Measurements from ENCODE around the gene GPATCH4.
A peak's percentile ranks its signal among the peaks of the same experiment; 100 is the strongest.
"Not testable (repeated sequence)": the region's sequence is repeated elsewhere in the genome, so short reads cannot be mapped to it uniquely, and the experiment has no call there.

The GPATCH4 gene

DNA sequence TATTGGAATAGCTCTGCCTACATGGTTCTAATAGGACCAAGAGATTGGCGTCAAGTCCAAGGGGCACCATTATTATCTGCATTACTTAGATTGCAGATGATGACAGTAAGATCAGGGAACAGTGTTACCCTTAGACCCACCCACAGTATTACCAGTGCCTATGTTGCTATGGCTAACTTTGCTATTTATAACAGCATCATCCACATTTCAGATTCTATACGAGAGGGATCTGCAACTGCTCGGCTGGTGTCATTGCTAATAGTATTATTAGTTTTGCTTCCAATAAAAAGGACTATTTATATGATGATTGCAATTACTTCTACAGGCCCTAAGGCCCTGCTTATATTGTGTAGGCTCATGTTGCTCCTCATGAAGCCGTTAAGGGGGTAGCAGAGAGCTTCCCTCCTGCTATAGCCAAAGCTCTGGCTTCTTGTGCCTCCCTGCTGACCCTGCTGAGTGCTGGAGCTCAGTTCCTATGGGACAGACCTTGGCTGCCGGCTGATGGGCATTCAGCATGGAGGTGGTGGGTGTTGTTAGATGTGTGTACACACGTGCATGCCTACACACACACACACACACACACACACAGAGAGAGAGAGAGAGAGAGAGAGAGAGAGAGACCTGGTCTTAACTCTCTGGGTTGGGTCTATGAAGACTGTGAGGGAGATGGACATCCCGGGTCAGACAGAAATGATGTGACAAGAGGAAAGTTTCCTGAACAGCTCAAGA lies 41.9 kb upstream of the GPATCH4 start:
- no peaks in the 10 kb centered on the region for H3K36me3 ChIP-seq (ENCODE audit: control insufficient read depth, insufficient read depth, low read length)
- H3K4me1 ChIP-seq (ENCODE audit: control insufficient read depth, insufficient read depth, low read length, poor library complexity, severe bottlenecking), result peaks cover 21% of the 10 kb centered on the region
- H3K27me3 ChIP-seq (replicated peaks; ENCODE audit: control insufficient read depth, insufficient read depth, low read length, poor library complexity, severe bottlenecking), result peaks cover 53% of the 10 kb centered on the region
- no peak overlapping the region for H3K4me3 ChIP-seq (ENCODE audit: insufficient read depth, low read depth, low read length, poor library complexity, severe bottlenecking)
- H3K9me3 ChIP-seq (ENCODE audit: control insufficient read depth, low read length), result no peaks in the 10 kb centered on the region
- DNase-seq, result no peak
- H3K27ac ChIP-seq (ENCODE audit: insufficient read depth, low read length, poor library complexity, severe bottlenecking), result no peak overlapping the region

DNA sequence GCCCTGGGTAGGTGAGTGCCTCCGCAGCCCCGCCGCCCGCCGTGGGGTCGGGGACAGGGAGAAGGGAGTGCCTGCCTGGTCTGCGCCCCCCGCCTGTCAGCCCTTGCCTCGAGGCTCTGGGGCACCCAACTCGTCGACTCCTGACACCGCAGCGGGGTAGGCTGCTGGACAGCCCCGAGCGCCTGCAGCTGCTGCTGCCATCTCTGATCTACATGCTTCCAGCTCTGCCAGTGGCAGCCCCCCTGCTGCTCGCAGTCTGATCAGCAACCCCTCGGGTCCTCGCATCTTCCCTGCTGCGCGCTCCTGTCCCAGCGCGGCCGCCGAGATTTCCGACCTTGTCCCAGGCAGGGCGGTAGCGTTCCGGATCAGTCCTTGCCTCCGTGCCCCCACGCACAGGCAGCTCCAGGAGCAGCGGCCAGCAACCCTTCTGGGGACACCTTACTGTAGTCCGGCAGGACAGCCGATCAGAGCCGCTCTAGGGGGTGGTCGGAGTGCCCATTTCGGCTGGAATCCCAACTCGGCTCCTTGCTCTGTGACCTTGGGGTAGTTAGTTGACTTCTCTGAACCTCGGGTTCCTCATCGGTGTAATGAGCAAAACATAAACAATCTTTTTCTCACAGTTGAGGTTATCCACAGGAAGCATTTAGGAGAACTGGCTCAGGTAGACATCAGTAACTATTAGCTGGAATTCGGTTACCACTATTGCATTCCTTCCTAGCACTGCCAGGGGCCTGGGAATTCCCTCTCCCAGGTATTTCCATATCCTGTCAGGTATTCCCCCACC lies 41.2 kb upstream of the GPATCH4 start:
- Histone ChIP-seq H3K9me3 (ENCODE audit: control insufficient read depth, low read length) (no peaks in the 10 kb centered on the region), H3K36me3 (ENCODE audit: control insufficient read depth, insufficient read depth, low read length) (no peaks in the 10 kb centered on the region), H3K4me3 (ENCODE audit: insufficient read depth, low read depth, low read length, poor library complexity, severe bottlenecking) (peak overlapping the region; percentile 35), H3K27ac (ENCODE audit: insufficient read depth, low read length, poor library complexity, severe bottlenecking) (no peak overlapping the region), H3K4me1 (ENCODE audit: control insufficient read depth, insufficient read depth, low read length, poor library complexity, severe bottlenecking) (peaks cover 21% of the 10 kb centered on the region), H3K27me3 (replicated peaks; ENCODE audit: control insufficient read depth, insufficient read depth, low read length, poor library complexity, severe bottlenecking) (peaks cover 53% of the 10 kb centered on the region)
- DNase-seq, result no peak

DNA sequence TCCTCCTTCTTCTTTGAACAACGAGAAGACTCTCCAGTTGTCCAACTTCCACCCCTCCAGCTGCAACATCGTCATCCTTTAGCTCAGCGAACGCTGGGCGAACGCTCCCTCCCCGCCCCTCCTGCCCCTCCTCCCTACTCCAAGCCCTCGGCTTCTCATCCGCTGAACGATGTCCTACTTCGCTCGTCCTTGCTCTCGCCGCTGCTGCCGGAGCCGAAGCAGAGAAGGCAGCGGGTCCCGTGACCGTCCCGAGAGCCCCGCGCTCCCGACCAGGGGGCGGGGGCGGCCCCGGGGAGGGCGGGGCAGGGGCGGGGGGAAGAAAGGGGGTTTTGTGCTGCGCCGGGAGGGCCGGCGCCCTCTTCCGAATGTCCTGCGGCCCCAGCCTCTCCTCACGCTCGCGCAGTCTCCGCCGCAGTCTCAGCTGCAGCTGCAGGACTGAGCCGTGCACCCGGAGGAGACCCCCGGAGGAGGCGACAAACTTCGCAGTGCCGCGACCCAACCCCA lies 40.5 kb upstream of the GPATCH4 start, which contains the start of gene BCAN:
BCAN (plus strand) TSS at position 357 of the 504 bp plus-strand sequence. CDS start 3,938 bp downstream, outside the sequence.
- no peaks in the 10 kb centered on the region for H3K36me3 ChIP-seq (ENCODE audit: control insufficient read depth, insufficient read depth, low read length)
- DNase-seq, result peak in 1 of 3 donors; percentile 3
- peaks cover 53% of the 10 kb centered on the region for H3K27me3 ChIP-seq (replicated peaks; ENCODE audit: control insufficient read depth, insufficient read depth, low read length, poor library complexity, severe bottlenecking)
- no peaks in the 10 kb centered on the region for H3K9me3 ChIP-seq (ENCODE audit: control insufficient read depth, low read length)
- no peak within 1 kb of the TSS for H3K27ac ChIP-seq (ENCODE audit: insufficient read depth, low read length, poor library complexity, severe bottlenecking)
- H3K4me3 ChIP-seq (ENCODE audit: insufficient read depth, low read depth, low read length, poor library complexity, severe bottlenecking), result peak within 1 kb of the TSS; percentile 35
- peaks cover 21% of the 10 kb centered on the region for H3K4me1 ChIP-seq (ENCODE audit: control insufficient read depth, insufficient read depth, low read length, poor library complexity, severe bottlenecking)

DNA sequence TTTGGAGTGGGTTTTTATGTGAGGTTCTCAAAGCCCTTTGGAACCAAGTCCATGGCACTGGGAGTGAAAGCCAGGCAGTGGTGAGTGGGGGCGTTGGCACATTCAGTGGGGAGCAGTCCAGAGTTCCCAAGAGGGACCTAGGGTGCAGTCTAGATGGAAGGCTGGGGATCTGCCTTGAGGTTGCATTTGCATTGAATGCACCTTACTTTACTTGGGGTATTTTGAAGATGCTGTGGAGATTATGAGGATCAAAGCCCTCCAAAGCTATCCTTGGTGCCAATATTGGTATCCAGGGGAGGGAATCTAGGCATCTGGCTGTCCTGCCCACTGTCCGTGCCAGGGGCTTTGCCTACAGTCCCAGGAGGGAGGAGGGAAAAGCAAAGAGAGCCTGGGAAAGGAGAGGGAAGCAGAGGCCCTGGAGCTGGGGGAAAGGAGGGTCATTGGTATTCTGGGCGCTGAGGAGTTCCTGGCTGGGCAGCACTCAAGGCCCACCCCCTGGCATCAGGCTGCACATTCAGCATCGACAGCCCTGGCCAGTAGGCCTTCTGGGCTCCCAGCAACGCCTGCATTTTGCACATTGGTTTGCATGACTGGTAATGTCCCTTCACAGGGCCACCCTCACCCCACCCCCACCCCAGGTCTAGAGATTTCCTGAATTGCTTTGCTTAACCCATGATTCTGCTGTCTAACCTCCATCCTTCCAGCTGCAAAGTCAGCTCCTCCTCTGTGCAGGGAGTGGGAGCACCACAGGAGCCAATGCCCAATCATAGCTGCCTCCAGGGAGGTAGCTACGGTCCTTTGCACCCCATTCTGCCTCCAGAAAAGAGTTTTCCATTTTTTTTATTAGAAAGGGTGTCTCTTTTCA lies 39.8 kb upstream of the GPATCH4 start:
- Histone ChIP-seq H3K4me1 (ENCODE audit: control insufficient read depth, insufficient read depth, low read length, poor library complexity, severe bottlenecking) (peaks cover 21% of the 10 kb centered on the region), H3K27me3 (replicated peaks; ENCODE audit: control insufficient read depth, insufficient read depth, low read length, poor library complexity, severe bottlenecking) (peaks cover 53% of the 10 kb centered on the region), H3K4me3 (ENCODE audit: insufficient read depth, low read depth, low read length, poor library complexity, severe bottlenecking) (peak overlapping the region; percentile 35), H3K9me3 (ENCODE audit: control insufficient read depth, low read length) (no peaks in the 10 kb centered on the region), H3K36me3 (ENCODE audit: control insufficient read depth, insufficient read depth, low read length) (no peaks in the 10 kb centered on the region), H3K27ac (ENCODE audit: insufficient read depth, low read length, poor library complexity, severe bottlenecking) (no peak overlapping the region)
- no peak for DNase-seq

DNA sequence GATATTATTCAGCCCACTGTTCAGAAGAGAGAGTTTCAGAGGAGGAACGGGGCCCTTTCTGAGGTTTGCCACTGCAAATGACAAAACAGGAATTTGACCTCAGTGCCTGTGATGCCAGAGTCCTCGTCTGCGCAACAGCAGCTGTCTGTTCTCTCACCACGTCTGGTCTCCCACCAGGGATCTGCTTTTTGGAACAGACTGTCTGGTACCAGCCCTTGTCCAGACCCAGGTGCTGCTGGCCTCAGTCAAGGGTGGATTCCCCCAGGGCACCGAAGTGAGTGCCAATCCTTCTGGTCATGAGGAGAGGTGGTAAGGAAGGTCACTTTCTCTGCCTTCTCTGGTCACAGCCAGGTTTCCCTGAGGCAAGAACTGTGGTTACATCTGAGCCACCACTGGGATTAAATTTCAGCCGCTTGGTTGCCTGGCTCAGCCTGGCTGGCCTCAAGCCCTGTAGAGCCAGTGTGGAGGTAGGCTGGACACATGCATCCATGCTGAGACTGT lies 38.4 kb upstream of the GPATCH4 start:
- Histone ChIP-seq H3K4me1 (ENCODE audit: control insufficient read depth, insufficient read depth, low read length, poor library complexity, severe bottlenecking) (peaks cover 21% of the 10 kb centered on the region), H3K27ac (ENCODE audit: insufficient read depth, low read length, poor library complexity, severe bottlenecking) (no peak overlapping the region), H3K36me3 (ENCODE audit: control insufficient read depth, insufficient read depth, low read length) (no peaks in the 10 kb centered on the region), H3K4me3 (ENCODE audit: insufficient read depth, low read depth, low read length, poor library complexity, severe bottlenecking) (no peak overlapping the region), H3K9me3 (ENCODE audit: control insufficient read depth, low read length) (no peaks in the 10 kb centered on the region), H3K27me3 (replicated peaks; ENCODE audit: control insufficient read depth, insufficient read depth, low read length, poor library complexity, severe bottlenecking) (peaks cover 52% of the 10 kb centered on the region)
- DNase-seq, result no peak

DNA sequence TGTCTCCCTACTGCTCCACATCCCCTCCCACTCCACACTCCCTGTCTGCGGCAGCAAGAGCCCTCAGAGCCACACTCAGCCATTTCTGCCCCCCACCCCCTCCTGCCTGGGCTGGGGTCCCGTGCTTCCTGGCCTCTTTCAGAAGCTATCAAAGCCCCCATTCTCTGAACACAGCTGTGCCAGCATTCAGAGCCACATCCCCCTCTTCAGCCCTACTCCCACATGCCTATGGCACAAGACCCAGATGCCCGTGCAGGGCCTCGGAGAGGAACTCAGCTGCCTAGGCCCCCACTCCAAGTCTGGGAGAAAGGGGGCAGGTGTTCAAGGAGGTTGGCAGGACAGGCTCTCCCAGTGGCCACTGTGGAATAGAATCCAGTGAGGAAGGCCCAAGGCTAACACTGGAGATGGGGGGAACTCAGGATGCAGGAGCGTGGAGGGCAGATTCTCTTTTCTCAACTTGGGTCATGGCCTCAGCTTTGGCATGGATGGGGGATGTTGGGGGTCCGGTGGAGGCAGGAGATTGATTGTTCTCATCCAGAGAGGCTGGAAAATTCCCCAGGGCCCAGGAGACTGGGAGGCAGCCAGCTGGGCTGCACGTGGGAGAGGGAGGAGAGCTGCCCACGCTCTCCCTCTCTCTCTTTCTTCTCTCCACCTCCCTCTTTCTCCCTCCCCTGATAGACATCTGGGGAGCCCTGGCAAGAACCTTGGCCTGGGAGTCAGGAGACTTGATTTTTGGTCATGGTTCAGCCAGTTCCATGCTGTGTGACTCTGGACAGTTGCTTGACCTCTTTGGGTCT lies 37.1 kb upstream of the GPATCH4 start:
- DNase-seq, result no peak
- no peaks in the 10 kb centered on the region for H3K9me3 ChIP-seq (ENCODE audit: control insufficient read depth, low read length)

DNA sequence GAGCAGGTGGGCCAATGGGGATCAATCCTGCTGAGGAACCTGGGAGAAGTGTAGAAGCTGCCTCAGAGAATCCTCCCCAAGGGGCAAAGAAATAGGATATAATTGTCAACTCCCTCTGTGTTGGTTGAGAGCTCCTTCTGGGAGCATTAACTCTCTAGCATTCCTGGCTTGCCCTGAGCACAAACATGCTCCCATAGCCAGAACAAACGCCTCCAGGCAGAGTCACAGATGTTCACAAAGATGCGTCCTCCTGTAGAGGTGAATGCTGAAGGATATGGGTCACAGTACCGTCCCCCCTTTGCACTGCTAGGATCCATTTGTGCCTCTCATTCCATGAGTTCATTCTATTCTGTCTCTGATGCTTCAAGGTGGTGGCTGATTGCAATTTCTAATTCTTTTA lies 31.1 kb upstream of the GPATCH4 start:
- peaks cover 7% of the 10 kb centered on the region for H3K27me3 ChIP-seq (replicated peaks; ENCODE audit: control insufficient read depth, insufficient read depth, low read length, poor library complexity, severe bottlenecking)
- no peaks in the 10 kb centered on the region for H3K9me3 ChIP-seq (ENCODE audit: control insufficient read depth, low read length)
- no peak for DNase-seq
- no peaks in the 10 kb centered on the region for H3K4me1 ChIP-seq (ENCODE audit: control insufficient read depth, insufficient read depth, low read length, poor library complexity, severe bottlenecking)
- H3K27ac ChIP-seq (ENCODE audit: insufficient read depth, low read length, poor library complexity, severe bottlenecking), result no peak overlapping the region
- H3K4me3 ChIP-seq (ENCODE audit: insufficient read depth, low read depth, low read length, poor library complexity, severe bottlenecking), result no peak overlapping the region
- no peaks in the 10 kb centered on the region for H3K36me3 ChIP-seq (ENCODE audit: control insufficient read depth, insufficient read depth, low read length)

More for the DNA sequence above, 37.1 kb upstream of the GPATCH4 start:
- Histone ChIP-seq H3K27ac (ENCODE audit: insufficient read depth, low read length, poor library complexity, severe bottlenecking) (no peak overlapping the region), H3K4me3 (ENCODE audit: insufficient read depth, low read depth, low read length, poor library complexity, severe bottlenecking) (no peak overlapping the region), H3K36me3 (ENCODE audit: control insufficient read depth, insufficient read depth, low read length) (no peaks in the 10 kb centered on the region), H3K4me1 (ENCODE audit: control insufficient read depth, insufficient read depth, low read length, poor library complexity, severe bottlenecking) (peaks cover 19% of the 10 kb centered on the region), H3K27me3 (replicated peaks; ENCODE audit: control insufficient read depth, insufficient read depth, low read length, poor library complexity, severe bottlenecking) (peaks cover 50% of the 10 kb centered on the region)

DNA sequence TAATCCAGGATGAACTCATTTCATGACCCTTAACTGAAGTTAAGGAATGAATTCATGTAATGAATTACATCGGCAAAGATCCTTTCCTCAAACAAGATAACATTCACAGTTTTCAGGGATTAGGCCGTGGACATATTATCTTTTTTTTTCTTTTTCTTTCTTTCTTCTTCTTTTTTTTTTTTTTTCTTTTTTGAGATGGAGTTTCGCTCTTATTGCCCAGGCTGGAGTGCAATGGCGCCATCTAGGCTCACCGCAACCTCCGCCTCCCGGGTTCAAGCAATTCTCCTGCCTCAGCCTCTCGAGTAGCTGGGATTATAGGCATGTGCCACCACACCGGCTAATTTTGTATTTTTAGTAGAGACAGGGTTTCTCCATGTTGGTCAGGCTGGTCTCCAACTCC lies 29.9 kb upstream of the GPATCH4 start:
- H3K9me3 ChIP-seq (ENCODE audit: control insufficient read depth, low read length); H3K36me3 ChIP-seq (ENCODE audit: control insufficient read depth, insufficient read depth, low read length); H3K4me3 ChIP-seq (ENCODE audit: insufficient read depth, low read depth, low read length, poor library complexity, severe bottlenecking): not testable (repeated sequence)

More for the DNA sequence above, 29.9 kb upstream of the GPATCH4 start:
- H3K4me1 ChIP-seq (ENCODE audit: control insufficient read depth, insufficient read depth, low read length, poor library complexity, severe bottlenecking); H3K27ac ChIP-seq (ENCODE audit: insufficient read depth, low read length, poor library complexity, severe bottlenecking); DNase-seq: not testable (repeated sequence)
- peaks cover 12% of the 10 kb centered on the region for H3K27me3 ChIP-seq (replicated peaks; ENCODE audit: control insufficient read depth, insufficient read depth, low read length, poor library complexity, severe bottlenecking)
